Activated gamma-delta T cell (primary cell): ENCODE results near the gene ABI2.
"Not testable (repeated sequence)": the region's sequence is repeated elsewhere in the genome, so short reads cannot be mapped to it uniquely, and the experiment has no call there.

Source experiments
- DNase-seq: peaks from one replicate; lab custom pipeline; 2025; lab: John Stamatoyannopoulos, UW

ABI2 gene

GRCh38 chr2:203359450-203359849, 31.3 kb downstream of the ABI2 start:
- DNase-seq, result no peak

DNA sequence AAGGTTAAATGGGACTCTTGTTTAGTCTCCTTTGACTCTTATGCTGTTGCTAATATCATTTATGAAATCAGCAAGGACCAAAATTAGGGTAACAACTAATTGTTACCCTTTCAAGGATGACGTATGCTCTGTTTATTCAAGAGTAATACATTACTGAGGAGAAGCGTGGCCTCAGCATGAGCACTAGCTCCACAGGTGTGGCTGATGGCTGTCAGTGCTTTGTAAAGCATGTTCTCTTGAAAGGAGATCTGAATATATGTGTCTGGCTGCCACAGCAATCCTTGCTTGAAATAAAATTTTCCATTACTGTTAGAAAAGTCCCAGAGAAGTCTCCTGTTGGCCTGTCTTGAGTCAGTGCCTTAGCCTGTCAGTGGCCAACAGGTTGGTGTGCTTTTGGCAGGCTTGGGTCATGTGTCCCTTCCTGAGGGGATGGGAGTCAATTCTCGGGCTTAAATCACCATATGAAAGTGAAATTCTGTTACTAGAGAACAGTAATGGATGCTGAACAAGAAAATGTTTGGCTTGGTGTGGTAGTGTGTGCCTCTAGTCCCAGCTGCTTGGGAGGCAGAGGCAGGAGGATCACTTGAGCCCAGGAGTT, 32.7 kb downstream of the ABI2 start:
- no peak for DNase-seq

DNA sequence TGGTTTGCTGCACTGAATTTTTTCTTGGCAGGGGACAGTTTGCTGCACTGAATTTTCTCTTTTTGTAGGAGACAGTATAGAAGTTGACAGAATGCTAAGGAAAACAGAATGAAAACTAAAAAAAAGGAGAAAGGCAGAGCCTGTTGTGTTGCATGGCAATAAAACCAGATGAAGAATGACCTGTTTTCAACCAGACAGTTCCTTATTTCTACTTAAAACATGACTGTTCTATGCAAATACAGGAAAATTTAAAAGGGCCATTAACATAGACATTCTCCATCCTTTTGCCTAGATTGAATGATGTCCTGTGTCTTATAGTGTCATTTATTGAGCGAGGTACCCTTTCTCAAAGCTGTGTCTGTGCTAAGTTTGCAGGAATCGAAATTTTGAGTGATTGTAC, 33.3 kb downstream of the ABI2 start:
- no peak for DNase-seq

DNA sequence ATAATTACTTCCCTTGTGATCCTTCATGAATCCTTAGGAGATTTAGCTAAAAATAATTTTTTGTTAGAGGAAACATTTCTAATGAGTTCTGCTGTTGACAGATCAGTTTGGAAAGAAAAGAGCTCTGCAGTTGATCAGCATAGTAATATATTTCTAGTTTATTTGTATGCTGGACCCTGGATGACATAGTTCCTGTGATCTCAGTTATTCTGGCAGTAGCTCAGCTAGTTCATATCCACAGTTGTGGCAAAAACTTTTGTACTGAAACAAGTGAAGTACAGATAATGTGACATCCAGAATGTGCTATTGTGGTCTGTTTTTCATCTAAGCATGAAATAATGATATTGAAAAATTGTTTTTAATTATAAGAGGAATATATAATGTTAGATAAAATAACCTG, 33.7 kb downstream of the ABI2 start:
- DNase-seq, result no peak

- DNase-seq, result no peak
Measured at GRCh38 chr2:203366639-203367466, 38.7 kb downstream of the ABI2 start.

DNA sequence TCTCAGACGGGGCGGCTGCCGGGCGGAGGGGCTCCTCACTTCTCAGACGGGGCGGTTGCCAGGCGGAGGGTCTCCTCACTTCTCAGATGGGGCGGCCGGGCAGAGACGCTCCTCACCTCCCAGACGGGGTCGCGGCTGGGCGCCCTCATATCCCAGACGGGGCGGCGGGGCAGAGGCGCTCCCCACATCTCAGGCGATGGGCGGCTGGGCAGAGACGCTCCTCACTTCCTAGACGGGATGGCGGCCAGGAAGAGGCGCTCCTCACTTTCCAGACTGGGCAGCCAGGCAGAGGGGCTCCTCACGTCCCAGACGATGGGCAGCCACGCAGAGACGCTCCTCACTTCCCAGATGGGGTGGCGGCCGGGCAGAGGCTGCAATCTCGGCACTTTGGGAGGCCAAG, 44.5 kb downstream of the ABI2 start:
- not testable (repeated sequence) for DNase-seq

GRCh38 chr2:203376173-203376572, 48.0 kb downstream of the ABI2 start:
- DNase-seq, result no peak

- no peak for DNase-seq
Measured at GRCh38 chr2:203379156-203379555, 51.0 kb downstream of the ABI2 start.

- DNase-seq, result no peak
Measured at GRCh38 chr2:203383038-203383437, 54.8 kb downstream of the ABI2 start.

DNA sequence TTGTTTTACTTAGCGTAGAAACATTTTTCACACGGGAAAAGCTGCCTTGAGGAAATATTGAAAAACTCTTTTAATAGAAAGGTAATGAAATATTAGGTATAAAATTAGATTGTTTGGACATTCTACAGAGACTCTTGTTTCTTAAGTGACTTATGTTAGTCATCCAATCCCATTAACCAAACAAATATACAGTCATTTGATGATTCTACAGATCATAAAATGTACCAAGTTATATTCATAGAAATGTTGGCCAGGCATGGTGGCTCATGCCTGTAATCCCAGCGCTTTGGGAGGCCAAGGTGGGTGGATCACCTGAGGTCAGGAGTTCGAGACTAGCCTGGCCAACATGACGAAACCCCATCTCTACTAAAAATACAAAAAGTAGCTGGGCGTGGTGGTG, 60.0 kb downstream of the ABI2 start:
- DNase-seq, result not testable (repeated sequence)

- no peak for DNase-seq
Measured at GRCh38 chr2:203394519-203395227, 66.5 kb downstream of the ABI2 start.

- no peak for DNase-seq
Measured at GRCh38 chr2:203395858-203396257, 67.7 kb downstream of the ABI2 start.

- DNase-seq, result no peak
Measured at GRCh38 chr2:203396667-203397066, 68.5 kb downstream of the ABI2 start.

DNA sequence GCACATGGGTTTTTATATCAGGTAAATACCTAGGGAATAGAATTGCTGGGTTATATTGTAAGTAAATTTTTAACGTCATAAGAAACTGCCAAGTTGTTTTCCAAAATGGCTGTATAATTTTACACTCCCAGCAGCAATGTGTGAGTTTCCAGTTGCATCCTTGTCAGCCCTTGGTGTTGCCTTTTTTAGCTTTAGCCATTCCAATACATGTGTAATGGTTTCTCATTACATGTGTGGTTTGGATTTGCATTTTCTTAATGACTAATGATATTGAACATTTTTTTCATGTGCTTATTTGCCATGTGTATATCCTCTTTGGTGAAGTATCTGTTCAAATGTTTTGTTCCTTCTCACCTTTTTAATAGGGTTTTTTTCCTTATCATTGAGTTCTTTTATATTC, 70.8 kb downstream of the ABI2 start:
- no peak for DNase-seq

- DNase-seq, result no peak
Measured at GRCh38 chr2:203400805-203401585, 72.8 kb downstream of the ABI2 start.

DNA sequence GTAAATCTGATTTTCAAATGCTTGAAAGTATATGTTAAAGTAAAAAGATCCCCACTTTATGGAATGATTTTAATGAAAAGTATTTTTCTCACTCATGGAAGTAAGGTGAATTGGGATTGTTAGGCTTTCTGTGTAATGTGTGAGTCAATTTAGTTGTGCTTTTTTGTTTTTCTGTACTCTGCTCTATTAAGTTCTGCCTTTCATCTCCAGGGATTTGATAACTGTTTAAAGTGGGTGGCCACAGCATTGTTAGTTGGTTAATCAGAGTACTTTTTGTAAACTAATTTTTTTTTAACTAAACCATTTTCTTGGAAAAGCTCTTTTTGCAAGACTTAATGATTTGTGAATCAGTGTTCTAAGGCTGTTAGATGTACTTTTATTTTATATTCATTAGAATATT, 76.8 kb downstream of the ABI2 start:
- DNase-seq, result no peak

DNA sequence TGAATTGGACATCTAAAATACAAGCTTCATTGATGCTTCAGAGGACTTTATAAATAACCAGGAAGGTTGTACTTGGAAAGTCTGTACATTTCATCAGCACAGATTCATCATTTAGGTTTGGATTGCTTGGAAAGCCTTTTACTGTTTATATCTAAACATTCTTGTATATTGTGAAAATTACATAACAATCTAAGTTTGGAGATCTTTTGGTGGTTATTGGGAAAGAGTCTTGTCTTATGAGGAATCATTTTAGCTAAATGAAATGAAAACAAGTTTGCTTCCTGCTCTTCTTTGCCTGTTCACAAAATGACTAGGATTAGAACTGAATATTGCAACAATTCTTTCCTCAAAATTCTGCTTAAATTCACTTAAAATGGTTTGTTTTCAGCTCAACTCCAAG, 79.3 kb downstream of the ABI2 start:
- DNase-seq, result no peak

GRCh38 chr2:203412546-203413331, 84.5 kb downstream of the ABI2 start:
- DNase-seq, result no peak

DNA sequence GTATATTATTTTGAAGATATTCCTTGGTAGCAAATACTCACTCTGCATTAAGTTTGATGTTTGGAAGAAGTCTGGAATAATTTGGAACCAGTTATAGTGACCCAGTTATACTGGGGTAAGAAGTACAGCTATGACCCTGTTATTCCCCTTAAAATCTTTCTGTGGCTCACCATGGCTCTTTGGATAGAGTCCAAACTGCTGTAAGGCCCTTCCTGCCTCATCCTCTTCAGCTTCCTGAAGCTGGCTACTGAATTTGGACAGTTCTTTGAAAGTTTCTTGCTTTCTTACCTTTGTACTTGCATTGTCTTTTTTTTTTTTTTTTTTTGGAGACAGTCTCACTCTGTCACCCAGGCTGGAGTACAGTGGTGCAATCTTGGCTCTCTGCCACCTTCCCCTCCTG, 85.6 kb downstream of the ABI2 start:
- no peak for DNase-seq

DNA sequence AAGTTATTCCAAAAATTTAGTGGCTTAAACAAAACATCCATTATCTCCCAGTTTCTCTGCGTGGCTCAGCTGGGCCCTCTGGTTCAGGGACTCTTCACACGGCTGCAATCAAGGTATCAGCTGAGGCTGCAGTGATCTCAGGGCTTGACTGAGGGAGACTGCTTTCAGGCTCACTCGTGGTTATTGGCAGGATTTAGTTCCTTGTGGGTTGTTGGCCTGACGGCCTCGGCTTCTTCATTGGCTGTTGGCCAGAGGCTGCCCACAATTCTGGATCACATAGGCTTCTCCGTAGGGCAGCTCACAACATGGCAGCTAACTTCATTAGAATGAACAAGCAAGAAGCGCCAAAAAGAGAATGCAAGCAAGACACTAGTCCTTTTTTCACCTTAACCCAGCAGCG, 90.1 kb downstream of the ABI2 start:
- DNase-seq, result no peak

GRCh38 chr2:203427061-203427460, 98.9 kb downstream of the ABI2 start:
- DNase-seq, result no peak
